AG10803 (cell line): ENCODE measurements around the gene CECR2.
A peak's percentile ranks its signal among the peaks of the same experiment; 100 is the strongest.

Source experiments
- DNase-seq: peaks from one replicate; pipeline ENCODE4 v3.0.0; 2010; ENCODE audit warnings: low read depth
- H3K4me3 ChIP-seq: 2 replicates; pipeline ENCODE4 v1.5.1; 2011; ENCODE audit warnings: mild to moderate bottlenecking, low read length, control low read depth
- CTCF ChIP-seq: conservative IDR thresholded peaks from 2 replicates; pipeline ENCODE4 v1.5.1; 2011; ENCODE audit warnings: mild to moderate bottlenecking, low read length, control low read depth, inconsistent platforms

CECR2 gene

GRCh38 chr22:17536269-17536668, 167.0 kb downstream of the CECR2 start:
- DNase-seq = peak; percentile 37
- no peak for TF ChIP-seq CTCF

GRCh38 chr22:17537155-17537554, 167.9 kb downstream of the CECR2 start:
- DNase-seq = peak; percentile 8
- no peak overlapping the region for H3K4me3 ChIP-seq
- no peak for TF ChIP-seq CTCF

More at GRCh38 chr22:17536269-17536668, 167.0 kb downstream of the CECR2 start:
- no peak overlapping the region for H3K4me3 ChIP-seq

- H3K4me3 ChIP-seq = no peak overlapping the region
- TF ChIP-seq CTCF = no peak
- DNase-seq = no peak
These were observed 171.2 kb downstream of the CECR2 start for GRCh38 chr22:17540481-17540880.

GRCh38 chr22:17541476-17541875, 172.2 kb downstream of the CECR2 start:
- TF ChIP-seq CTCF = no peak
- no peak for DNase-seq
- no peak overlapping the region for H3K4me3 ChIP-seq

- no peak for DNase-seq
- no peak for TF ChIP-seq CTCF
- no peak overlapping the region for H3K4me3 ChIP-seq
These were observed 173.2 kb downstream of the CECR2 start for GRCh38 chr22:17542452-17542851.

- no peak overlapping the region for H3K4me3 ChIP-seq
- no peak for DNase-seq
- TF ChIP-seq CTCF = no peak
These were observed 178.9 kb downstream of the CECR2 start for GRCh38 chr22:17548010-17548755.

- no peak for DNase-seq
- TF ChIP-seq CTCF = no peak
- no peak overlapping the region for H3K4me3 ChIP-seq
These were observed 179.4 kb downstream of the CECR2 start for GRCh38 chr22:17548756-17549035.
